ENCODE data around the gene CLIC6.

GRCh38 chr21:34726627-34727337 lies 58.0 kb downstream of the CLIC6 start:
- no peak for TF ChIP-seq CTCF (IDR thresholded peaks at IDR 0.05; ENCODE audit: low read depth, low read length)
- TF ChIP-seq POLR2A (IDR thresholded peaks at IDR 0.05; ENCODE audit: extremely low read depth, insufficient read length) = no peak
- TF ChIP-seq MYC (IDR thresholded peaks at IDR 0.05; ENCODE audit: low read depth, low read length) = no peak
- no peak for TF ChIP-seq MAX (IDR thresholded peaks at IDR 0.05; ENCODE audit: low read depth, low read length)
